A673 (cell line): Measurements from ENCODE around the gene TMEM126A.

Experiments used
- EZH2 ChIP-seq: fragments of 200-600 bp; sonication (generic); IDR thresholded peaks from 2 replicates; pipeline ENCODE4 v1.6.1; 2017; ENCODE audit warnings: borderline replicate concordance, low read depth, mild to moderate bottlenecking, mixed read lengths, antibody characterized with exemption, low read length; ENCODE audit not compliant: poor library complexity, severe bottlenecking
- TF ChIP-seq, protein P1 (sequence below): fragments of 300-800, 200-600 bp; sonication (generic); conservative IDR thresholded peaks from 2 replicates; pipeline ENCODE4 v1.5.1; 2017; ENCODE audit warnings: low read depth, mild to moderate bottlenecking, antibody characterized with exemption, low read length, moderate library complexity, mixed read lengths

DNA sequence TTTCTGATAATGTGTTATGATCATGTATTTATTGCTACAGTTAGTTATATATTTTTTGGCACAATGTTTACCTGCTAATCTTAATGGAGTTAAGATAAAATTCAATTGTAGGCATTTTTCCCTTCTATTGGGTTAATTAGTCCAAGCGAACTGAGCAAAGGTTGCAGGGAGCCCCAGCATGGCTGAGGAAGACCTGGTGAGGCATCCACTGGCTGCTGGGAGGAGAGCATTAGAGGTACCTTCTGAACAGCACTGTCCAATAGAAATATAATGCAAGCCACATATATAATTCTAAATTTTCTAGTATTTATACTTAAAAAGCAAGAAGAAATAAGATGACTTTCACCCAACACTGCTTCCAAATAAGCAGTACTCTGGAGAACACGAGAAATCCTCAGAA, 689 bp upstream of the TMEM126A start:
- TF ChIP-seq, protein P1, sequence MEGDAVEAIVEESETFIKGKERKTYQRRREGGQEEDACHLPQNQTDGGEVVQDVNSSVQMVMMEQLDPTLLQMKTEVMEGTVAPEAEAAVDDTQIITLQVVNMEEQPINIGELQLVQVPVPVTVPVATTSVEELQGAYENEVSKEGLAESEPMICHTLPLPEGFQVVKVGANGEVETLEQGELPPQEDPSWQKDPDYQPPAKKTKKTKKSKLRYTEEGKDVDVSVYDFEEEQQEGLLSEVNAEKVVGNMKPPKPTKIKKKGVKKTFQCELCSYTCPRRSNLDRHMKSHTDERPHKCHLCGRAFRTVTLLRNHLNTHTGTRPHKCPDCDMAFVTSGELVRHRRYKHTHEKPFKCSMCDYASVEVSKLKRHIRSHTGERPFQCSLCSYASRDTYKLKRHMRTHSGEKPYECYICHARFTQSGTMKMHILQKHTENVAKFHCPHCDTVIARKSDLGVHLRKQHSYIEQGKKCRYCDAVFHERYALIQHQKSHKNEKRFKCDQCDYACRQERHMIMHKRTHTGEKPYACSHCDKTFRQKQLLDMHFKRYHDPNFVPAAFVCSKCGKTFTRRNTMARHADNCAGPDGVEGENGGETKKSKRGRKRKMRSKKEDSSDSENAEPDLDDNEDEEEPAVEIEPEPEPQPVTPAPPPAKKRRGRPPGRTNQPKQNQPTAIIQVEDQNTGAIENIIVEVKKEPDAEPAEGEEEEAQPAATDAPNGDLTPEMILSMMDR = no peak
- no peak for TF ChIP-seq EZH2
